LNCAP (cell line): ENCODE data around the gene TMPRSS9.

Experiments
- CTCF ChIP-seq: fragments of 450-650 bp; IDR thresholded peaks from 2 replicates; pipeline ENCODE4 v1.5.1; 2017; ENCODE audit warnings: mild to moderate bottlenecking

The TMPRSS9 gene

GRCh38 chr19:2345076-2345475, 15.0 kb upstream of the TMPRSS9 start:
- no peak for TF ChIP-seq CTCF

GRCh38 chr19:2345794-2346663, 14.0 kb upstream of the TMPRSS9 start:
- no peak for TF ChIP-seq CTCF

- TF ChIP-seq CTCF = no peak
Observed at GRCh38 chr19:2350656-2351055, 9.4 kb upstream of the TMPRSS9 start.

DNA sequence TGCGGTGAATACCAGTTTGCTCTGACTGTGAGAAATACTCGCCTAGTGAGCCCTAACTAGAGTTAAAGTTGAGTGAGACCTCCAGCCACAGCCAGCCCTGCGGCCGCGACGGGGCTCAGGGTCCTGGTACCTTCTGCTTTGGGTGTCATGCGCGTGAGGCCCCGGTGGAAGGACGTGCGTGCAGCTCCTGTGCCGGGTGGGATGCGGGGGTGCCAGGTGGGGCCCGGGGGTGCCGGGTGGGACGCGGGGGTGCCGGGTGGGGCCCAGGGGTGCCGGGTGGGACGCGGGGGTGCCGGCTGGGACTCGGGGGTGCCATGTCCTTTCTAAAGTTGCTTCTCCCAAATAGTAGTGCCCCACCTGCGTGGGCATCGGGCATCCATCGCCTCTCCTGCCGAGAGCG, 8.5 kb upstream of the TMPRSS9 start:
- TF ChIP-seq CTCF = no peak

GRCh38 chr19:2352121-2352520, 7.9 kb upstream of the TMPRSS9 start:
- TF ChIP-seq CTCF = no peak

- no peak for TF ChIP-seq CTCF
Observed at GRCh38 chr19:2353159-2353886, 6.7 kb upstream of the TMPRSS9 start.

GRCh38 chr19:2353887-2354592, 6.0 kb upstream of the TMPRSS9 start:
- TF ChIP-seq CTCF = no peak
